GM21529 (cell line): ENCODE measurements around the gene OXLD1.
"Not testable (repeated sequence)": the region's sequence is repeated elsewhere in the genome, so short reads cannot be mapped to it uniquely, and the experiment has no call there.

Experiments used
- ATAC-seq: cut with Tn5 transposase; IDR thresholded peaks from one replicate; pipeline ENCODE4 v1.9.1; 2021; ENCODE audit not compliant: unreplicated experiment

OXLD1 gene

DNA sequence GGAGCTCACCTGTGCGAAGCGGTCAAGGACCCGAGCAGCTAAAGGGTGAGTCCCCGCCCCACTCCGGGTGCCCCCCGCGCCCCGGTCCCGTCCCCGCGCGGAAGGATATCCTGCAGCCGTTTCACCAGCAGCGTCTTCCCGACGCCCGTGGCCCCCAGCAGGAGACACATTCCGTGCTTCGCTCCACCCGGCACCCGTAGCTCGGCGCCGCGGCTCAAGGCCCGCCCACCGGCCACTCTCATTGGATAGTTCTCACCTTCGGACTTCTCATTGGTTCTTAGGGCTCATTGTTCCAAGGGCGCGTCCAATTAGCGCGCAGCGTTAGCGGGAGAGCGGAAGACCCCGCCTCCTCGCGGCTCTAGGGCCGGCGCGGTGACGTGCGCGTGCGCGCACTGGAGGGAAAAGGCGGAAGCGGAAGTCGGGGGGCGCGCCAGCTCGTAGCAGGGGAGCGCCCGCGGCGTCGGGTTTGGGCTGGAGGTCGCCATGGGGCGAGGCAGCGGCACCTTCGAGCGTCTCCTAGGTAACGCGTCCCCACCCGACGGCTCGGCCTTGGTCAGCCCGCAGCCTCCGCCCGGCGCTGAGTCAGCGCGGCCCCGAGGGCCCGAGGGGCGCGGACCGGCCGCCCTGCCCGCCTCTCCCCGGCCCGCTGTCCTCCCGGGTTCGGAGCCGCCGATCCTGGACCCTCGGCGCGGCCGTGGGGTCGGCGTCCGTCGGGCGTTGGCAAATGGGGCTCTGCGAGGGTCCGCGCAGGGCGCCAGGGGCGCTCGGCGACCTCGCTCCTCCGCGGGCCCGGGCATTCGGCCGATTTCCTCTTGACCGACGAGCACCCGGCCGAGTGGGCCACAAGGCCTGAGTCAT is 17.4 kb upstream of the OXLD1 start, which contains the start of the genes ARL16 and HGS:
ARL16 (minus strand) TSS at position 214 of the 858 bp plus-strand sequence; CDS start at position 170, 44 bp downstream.
HGS (plus strand) TSS at position 428 of the 858 bp plus-strand sequence; CDS start at position 484, 56 bp downstream.
- ATAC-seq, result peak; percentile 89

DNA sequence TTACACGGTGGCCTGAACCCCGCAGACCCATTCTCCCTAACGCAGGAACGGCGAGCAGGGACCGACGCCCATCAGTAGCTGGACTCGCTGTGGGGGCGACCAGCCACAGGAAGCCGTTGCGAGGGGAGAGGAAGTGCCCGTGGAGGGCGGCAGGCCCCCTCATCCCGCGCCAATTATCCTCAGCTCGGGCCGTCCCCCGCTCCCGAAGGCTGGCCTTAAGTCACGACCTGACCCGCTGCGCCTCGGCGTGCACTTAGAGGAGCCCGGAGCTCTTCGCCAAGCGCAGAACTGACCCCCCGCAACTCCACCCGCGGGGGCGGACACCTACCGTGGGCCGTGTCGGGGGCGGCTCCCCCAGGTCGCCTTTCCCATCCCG is 16.8 kb upstream of the OXLD1 start:
- peak; percentile 27 for ATAC-seq

DNA sequence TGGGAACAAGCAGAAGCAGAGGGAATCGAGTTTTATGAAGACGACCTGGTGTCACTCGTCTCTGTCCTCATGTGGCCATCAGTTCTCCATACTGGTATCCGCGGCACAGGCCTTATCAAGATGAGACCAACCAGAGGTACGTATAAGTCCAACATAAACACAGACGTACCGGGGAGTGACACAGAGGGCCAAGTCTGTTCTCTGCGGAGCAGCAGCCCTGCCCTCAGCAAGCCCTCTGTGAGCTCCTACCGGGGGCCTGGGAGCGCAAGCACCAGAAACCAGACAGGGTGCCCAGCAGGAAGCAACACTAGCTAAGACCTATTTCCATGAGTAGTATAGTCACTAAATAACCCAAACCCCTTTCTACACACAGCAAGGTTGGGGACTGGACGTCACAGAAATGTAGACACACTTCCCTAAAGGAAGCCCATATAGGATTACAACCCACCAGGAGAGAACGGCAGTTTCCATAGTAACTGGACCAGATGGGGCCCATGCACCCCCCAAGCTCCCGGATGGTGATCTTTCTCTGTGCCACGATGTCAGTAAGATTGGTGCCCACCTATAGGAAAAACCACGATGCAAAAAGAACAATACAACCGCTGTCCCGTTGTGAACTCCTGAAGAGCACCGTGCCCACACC is 16.3 kb upstream of the OXLD1 start:
- no peak for ATAC-seq

- ATAC-seq, result no peak
Measured at GRCh38 chr17:81681672-81682071, 15.3 kb upstream of the OXLD1 start.

- no peak for ATAC-seq
Measured at GRCh38 chr17:81680150-81680549, 13.7 kb upstream of the OXLD1 start.

DNA sequence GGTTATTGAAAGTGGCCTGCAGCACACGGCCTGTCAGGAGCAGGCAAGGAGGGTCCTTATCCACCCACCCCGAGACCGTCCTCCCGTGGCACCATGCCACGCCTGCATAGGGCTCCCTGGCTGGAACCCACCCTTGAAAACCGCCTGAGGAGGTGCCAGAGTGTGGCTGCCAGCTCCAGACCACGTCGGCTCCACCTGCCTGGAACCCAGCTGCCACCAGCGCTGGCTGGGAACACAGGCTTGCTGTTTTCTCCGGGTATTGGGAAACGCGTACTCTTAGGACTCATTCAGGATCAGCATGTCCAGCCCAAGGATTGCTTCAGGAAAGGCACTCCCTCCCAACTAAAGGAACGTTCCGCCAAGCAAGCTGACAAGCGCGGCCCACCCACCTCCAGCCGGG is 10.5 kb upstream of the OXLD1 start:
- ATAC-seq, result no peak

GRCh38 chr17:81675515-81676221 is 9.3 kb upstream of the OXLD1 start:
- ATAC-seq, result not testable (repeated sequence)

DNA sequence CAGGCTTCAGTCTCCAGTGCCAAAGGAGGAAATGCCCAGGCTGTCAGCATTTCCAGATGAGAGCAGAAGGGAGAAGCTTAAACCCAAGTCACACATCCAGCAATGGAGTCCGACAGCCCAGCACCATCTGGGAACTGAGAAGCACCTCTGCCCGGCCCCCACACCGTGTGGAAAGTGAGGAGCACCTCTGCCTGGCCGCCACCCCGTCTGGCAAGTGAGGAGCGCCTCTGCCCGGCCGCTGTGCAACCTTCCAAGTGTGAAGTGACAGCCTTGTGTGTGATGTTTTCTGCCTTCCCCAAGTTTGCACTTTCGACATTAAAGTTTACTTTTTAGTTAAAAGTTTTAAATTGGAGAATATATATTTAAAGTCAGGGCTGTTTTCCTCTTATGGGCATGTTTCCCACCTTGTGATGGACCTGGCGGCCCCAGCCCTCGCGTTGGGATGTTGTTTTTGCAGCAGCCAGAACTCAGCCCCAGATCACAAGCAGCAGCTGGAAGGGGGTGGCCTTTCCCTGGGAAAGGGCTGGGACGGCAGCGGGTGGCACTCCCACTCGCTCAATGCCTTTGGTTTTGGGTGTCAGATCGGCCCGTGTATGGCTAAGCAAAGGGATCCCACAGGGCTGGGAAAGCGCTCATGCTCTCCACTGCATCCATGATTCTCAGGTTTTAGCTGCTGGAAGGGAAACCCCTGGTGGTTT is 7.3 kb upstream of the OXLD1 start:
- ATAC-seq, result no peak

DNA sequence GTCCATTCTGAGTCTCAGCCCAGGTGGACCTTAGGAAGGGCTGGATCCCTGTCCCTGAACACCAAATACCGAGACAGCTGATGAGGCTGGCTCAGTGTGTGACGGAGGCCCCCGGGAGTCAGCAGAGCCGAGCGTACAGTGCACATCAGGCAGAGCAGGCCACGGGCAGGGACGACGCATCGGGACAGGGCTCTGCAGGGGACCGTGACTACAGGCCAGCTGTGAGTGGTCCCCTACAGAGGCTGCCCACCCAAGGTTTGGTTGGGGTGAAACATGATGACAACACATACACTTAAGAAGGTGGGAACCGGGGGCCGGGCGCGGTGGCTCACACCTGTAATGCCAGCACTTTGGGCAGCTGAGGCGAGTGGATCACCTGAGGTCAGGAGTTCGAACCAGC is 6.5 kb upstream of the OXLD1 start:
- no peak for ATAC-seq

DNA sequence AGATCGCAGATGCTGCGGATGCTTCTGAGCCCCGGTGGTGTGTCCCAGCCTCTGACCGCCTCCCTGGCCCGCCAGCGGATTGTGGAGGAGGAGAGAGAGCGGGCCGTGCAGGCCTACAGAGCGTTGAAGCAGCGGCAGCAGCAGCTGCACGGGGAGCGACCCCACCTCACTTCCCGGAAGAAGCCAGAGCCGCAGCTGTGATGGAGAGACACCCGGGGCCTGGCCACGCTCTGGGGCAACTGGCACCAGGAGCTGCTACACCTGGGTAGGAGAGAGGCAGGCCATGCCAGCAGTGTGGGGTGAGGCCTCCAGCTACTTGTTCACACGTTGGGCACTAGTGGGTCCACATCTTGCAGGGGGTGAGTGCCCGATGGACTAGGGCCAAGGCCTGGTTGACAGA is 6.1 kb upstream of the OXLD1 start:
- no peak for ATAC-seq

- no peak for ATAC-seq
Measured at GRCh38 chr17:81667754-81668153, 1.3 kb upstream of the OXLD1 start.

DNA sequence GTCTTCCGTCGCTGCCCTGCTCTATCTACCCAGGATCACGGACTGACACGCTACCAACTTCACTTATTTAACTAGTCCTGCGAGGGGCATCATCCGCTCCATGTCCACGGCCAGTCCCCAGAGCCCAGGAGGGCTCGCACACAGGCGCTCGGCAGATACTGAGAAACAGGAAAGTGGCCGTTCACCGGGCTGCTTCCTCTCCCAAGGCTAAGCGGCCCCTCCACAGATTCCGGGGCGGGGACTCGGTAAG is 388 bp downstream of the OXLD1 start:
- ATAC-seq, result no peak

GRCh38 chr17:81665205-81666091 is 957 bp downstream of the OXLD1 start:
- peak; percentile 14 for ATAC-seq

DNA sequence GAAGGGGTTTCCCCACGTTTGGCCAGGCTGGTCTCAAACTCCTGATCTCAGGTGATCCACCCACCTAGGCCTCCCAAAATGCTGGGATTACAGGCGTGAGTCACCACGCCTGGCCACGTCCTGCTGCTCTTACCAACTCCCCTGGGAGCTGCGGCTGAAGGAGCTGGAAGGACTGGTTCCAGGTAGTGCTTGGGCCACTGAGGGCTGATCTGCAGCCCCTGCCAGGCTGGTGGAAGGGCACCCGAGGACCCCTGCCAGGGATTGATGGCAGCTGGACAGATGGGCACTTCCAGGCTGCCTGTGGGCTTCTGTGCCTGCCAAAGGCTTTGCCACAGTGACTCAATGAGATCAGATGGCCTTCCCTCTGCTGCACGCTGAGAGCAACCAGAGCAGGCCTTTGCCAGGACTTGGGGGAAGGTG is 2.3 kb downstream of the OXLD1 start:
- ATAC-seq, result no peak

DNA sequence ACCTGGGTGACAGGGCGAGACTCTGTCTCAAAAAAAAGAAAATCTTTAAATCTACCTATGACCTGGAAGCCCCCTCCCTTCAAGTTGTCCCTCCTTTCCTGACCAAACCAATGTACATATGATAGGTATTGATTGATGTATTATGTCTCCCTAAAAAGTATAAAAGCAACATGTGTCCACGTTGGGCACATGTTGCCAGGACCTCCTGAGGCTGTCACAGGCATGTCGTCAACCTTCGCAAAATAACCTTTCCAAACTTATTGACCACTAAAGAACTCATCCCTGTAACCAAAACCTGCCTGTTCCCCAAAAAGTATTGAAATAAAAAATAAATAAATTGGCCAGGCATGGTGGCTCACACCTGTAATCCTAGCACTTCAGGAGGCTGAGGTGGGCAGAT is 4.4 kb downstream of the OXLD1 start:
- no peak for ATAC-seq

DNA sequence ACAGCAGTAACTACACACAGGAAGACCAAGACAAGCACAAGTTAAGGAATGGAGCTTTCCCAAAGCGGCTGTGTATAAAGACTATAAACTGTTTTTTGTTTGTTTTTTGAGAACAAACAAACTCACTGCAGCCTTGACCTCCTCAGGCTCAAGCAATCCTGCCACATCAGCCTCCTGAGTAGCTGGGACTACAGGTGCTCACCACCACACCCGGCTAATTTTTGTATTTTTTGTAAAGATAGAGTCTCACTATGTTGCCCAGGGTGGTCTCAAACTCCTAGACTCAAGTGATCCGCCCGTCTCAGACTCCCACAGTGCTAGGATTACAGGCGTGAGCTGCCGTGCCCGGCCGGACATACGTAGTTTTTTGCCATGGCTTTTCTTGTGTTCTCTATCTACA is 6.0 kb downstream of the OXLD1 start:
- ATAC-seq, result no peak

DNA sequence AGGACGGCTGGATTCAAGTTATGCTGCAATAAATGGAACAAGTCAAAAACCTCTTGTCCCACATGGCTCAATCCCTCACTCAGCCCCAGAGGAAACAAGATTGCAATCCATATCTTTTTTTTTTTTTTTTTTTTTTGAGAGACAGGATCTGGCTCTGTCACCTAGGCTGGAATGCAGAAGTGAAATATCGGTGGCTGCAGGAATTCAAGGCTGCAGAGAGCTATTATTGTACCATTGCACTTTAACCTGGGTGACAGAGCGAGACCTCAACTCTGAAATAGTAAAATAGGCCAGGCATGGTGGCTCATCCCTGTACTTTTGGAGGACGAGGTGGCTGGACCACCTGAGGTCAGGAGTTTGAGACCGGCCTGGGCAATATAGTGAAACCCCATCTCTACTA is 7.4 kb downstream of the OXLD1 start:
- no peak for ATAC-seq

DNA sequence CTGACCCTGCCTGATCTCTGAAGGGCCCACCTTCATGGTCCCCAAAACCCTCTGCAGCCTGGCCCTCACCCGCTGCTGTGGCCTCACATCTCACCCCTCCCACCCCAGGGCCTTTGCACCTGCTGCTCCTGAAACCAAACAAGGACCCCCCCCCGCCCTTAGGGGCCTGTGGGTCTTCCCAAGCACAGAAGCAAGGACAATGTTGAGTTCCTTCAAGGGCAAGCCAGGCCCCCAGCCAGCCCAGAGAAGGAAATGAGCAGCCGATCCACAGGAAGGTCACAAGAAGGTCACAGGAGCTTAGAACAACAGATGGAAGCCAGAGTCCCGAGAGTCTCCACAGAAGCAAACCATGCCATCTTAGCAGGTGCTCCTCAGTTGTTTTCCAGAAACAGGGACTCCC is 9.6 kb downstream of the OXLD1 start:
- ATAC-seq, result no peak

GRCh38 chr17:81656118-81656743 is 10.2 kb downstream of the OXLD1 start, which contains the start of gene PDE6G:
PDE6G (minus strand) TSS chr17:81656542; CDS start chr17:81653305, 3,237 bp downstream.
- no peak for ATAC-seq
